ENCODE data around the gene OSBPL1A.

Gene OSBPL1A

GRCh38 chr18:24199372-24199962 is 198.2 kb downstream of the OSBPL1A start:
- H3K36me3 ChIP-seq (ENCODE audit: control insufficient read depth, insufficient read depth, low read length), result no peaks in the 10 kb centered on the region
- TF ChIP-seq CTCF (IDR thresholded peaks at IDR 0.05; ENCODE audit: insufficient read depth, low read length, poor library complexity, severe bottlenecking), result no peak
- DNase-seq (ENCODE audit: extremely low read depth, insufficient read length), result no peak
- H3K4me3 ChIP-seq (replicated peaks; ENCODE audit: low read depth, low read length), result no peak overlapping the region
- no peaks in the 10 kb centered on the region for H3K27me3 ChIP-seq (replicated peaks; ENCODE audit: control insufficient read depth, insufficient read depth, low read length)

GRCh38 chr18:24198461-24198860 is 199.2 kb downstream of the OSBPL1A start:
- TF ChIP-seq CTCF (IDR thresholded peaks at IDR 0.05; ENCODE audit: insufficient read depth, low read length, poor library complexity, severe bottlenecking), result no peak
- Histone ChIP-seq H3K4me3 (replicated peaks; ENCODE audit: low read depth, low read length) (no peak overlapping the region), H3K27me3 (replicated peaks; ENCODE audit: control insufficient read depth, insufficient read depth, low read length) (no peaks in the 10 kb centered on the region), H3K36me3 (ENCODE audit: control insufficient read depth, insufficient read depth, low read length) (no peaks in the 10 kb centered on the region)
- DNase-seq (ENCODE audit: extremely low read depth, insufficient read length), result no peak

GRCh38 chr18:24197412-24197811 is 200.2 kb downstream of the OSBPL1A start:
- H3K27me3 ChIP-seq (replicated peaks; ENCODE audit: control insufficient read depth, insufficient read depth, low read length), result no peaks in the 10 kb centered on the region; the same call in 1 of the 2 replicates
- H3K36me3 ChIP-seq (ENCODE audit: control insufficient read depth, insufficient read depth, low read length), result no peaks in the 10 kb centered on the region
- H3K4me3 ChIP-seq (replicated peaks; ENCODE audit: low read depth, low read length), result no peak overlapping the region
- TF ChIP-seq CTCF (IDR thresholded peaks at IDR 0.05; ENCODE audit: insufficient read depth, low read length, poor library complexity, severe bottlenecking), result no peak
- DNase-seq (ENCODE audit: extremely low read depth, insufficient read length), result no peak

GRCh38 chr18:24196764-24197163 is 200.9 kb downstream of the OSBPL1A start:
- H3K36me3 ChIP-seq (ENCODE audit: control insufficient read depth, insufficient read depth, low read length), result no peaks in the 10 kb centered on the region
- peaks cover 1% of the 10 kb centered on the region; the same call in 1 of the 2 replicates for H3K27me3 ChIP-seq (replicated peaks; ENCODE audit: control insufficient read depth, insufficient read depth, low read length)
- DNase-seq (ENCODE audit: extremely low read depth, insufficient read length), result no peak
- TF ChIP-seq CTCF (IDR thresholded peaks at IDR 0.05; ENCODE audit: insufficient read depth, low read length, poor library complexity, severe bottlenecking), result no peak
- H3K4me3 ChIP-seq (replicated peaks; ENCODE audit: low read depth, low read length), result no peak overlapping the region

GRCh38 chr18:24195296-24196053 is 202.1 kb downstream of the OSBPL1A start:
- H3K27me3 ChIP-seq (replicated peaks; ENCODE audit: control insufficient read depth, insufficient read depth, low read length), result peaks cover 2% of the 10 kb centered on the region; the same call in 1 of the 2 replicates
- no peak overlapping the region for H3K4me3 ChIP-seq (replicated peaks; ENCODE audit: low read depth, low read length)
- no peak for DNase-seq (ENCODE audit: extremely low read depth, insufficient read length)
- no peaks in the 10 kb centered on the region for H3K36me3 ChIP-seq (ENCODE audit: control insufficient read depth, insufficient read depth, low read length)
- no peak for TF ChIP-seq CTCF (IDR thresholded peaks at IDR 0.05; ENCODE audit: insufficient read depth, low read length, poor library complexity, severe bottlenecking)
